GM19328 (cell line): ENCODE results near the gene PTPN13.

Experiments used
- ATAC-seq: cut with Tn5 transposase; IDR thresholded peaks from one replicate; pipeline ENCODE4 v1.9.1; 2021; ENCODE audit warnings: mild to moderate bottlenecking, moderate library complexity; ENCODE audit not compliant: unreplicated experiment

Gene PTPN13

GRCh38 chr4:86593688-86594558, at the start of gene PTPN13:
PTPN13 (plus strand) TSS chr4:86594315; CDS start chr4:86635257, 40,942 bp downstream.
- peak; percentile 99 for ATAC-seq

- no peak for ATAC-seq
These were observed 47.0 kb upstream of the PTPN13 start for GRCh38 chr4:86547140-86547539.

- no peak for ATAC-seq
These were observed 44.8 kb upstream of the PTPN13 start for GRCh38 chr4:86549163-86549788.

GRCh38 chr4:86551387-86551786, 42.7 kb upstream of the PTPN13 start:
- no peak for ATAC-seq

GRCh38 chr4:86554646-86555045, 39.5 kb upstream of the PTPN13 start:
- ATAC-seq = no peak

GRCh38 chr4:86556791-86557415, 37.2 kb upstream of the PTPN13 start:
- no peak for ATAC-seq

- peak; percentile 83 for ATAC-seq
These were observed 36.6 kb upstream of the PTPN13 start for GRCh38 chr4:86557526-86557925.

GRCh38 chr4:86558258-86558657, 35.9 kb upstream of the PTPN13 start:
- no peak for ATAC-seq

- ATAC-seq = no peak
These were observed 35.3 kb upstream of the PTPN13 start for GRCh38 chr4:86558797-86559196.

- no peak for ATAC-seq
These were observed 33.7 kb upstream of the PTPN13 start for GRCh38 chr4:86560447-86560846.

- ATAC-seq = no peak
These were observed 32.9 kb upstream of the PTPN13 start for GRCh38 chr4:86561256-86561655.

GRCh38 chr4:86563416-86563815, 30.7 kb upstream of the PTPN13 start:
- no peak for ATAC-seq

- ATAC-seq = no peak
These were observed 29.3 kb upstream of the PTPN13 start for GRCh38 chr4:86564795-86565194.

GRCh38 chr4:86565651-86566050, 28.5 kb upstream of the PTPN13 start:
- no peak for ATAC-seq

GRCh38 chr4:86569103-86569870, 24.8 kb upstream of the PTPN13 start:
- peak; percentile 50 for ATAC-seq

GRCh38 chr4:86579941-86580340, 14.2 kb upstream of the PTPN13 start:
- no peak for ATAC-seq

- no peak for ATAC-seq
These were observed 11.7 kb upstream of the PTPN13 start for GRCh38 chr4:86582410-86582809.

- ATAC-seq = no peak
These were observed 7.9 kb upstream of the PTPN13 start for GRCh38 chr4:86586160-86586572.

GRCh38 chr4:86586626-86587380, 7.3 kb upstream of the PTPN13 start:
- ATAC-seq = no peak

- ATAC-seq = no peak
These were observed 6.6 kb upstream of the PTPN13 start for GRCh38 chr4:86587381-86588140.
